PFSK-1 (cell line): ENCODE measurements around the gene GAS6.

Experiments used
- POLR2AphosphoS5 ChIP-seq: IDR thresholded peaks from 2 replicates; pipeline ENCODE4 v1.6.1; 2012; ENCODE audit warnings: low read depth, mild to moderate bottlenecking, control low read depth, low read length, moderate library complexity
- TAF1 ChIP-seq: IDR thresholded peaks from 2 replicates; pipeline ENCODE4 v1.6.1; 2012; ENCODE audit warnings: low read length, control low read depth, borderline replicate concordance; ENCODE audit not compliant: insufficient read depth
- TF ChIP-seq, protein P1 (sequence below), 2 experiments: IDR thresholded peaks; 2 replicates each; pipeline versions ENCODE4 v1.6.1 to v1.8.0; 2011 to 2012; ENCODE audit warnings: low read depth in 2 of 2, low read length in 2 of 2, control low read depth in 1 of 2, inconsistent platforms in 1 of 2, mild to moderate bottlenecking in 1 of 2, moderate library complexity in 1 of 2; ENCODE audit not compliant: insufficient read depth in 1 of 2

DNA sequence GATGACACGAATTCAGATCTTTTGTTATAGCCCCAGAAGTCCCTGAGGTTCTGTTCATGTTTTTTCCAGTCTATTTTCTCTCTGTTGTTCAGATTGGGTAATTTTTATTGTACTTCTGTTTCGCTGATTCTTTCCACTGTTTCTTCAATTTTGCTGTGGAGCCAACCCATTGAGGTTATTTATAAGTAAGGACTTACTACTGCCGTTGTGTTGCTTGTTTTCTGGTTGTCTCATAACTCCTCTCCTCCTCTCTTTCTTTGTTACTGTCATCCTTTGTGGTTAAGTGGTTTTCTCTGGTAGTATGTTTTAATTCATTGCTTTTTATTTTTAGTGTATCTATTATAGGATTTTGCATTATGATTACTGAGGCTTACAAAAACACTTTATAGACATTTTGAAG, 48.7 kb upstream of the GAS6 start:
- TF ChIP-seq, protein P1, sequence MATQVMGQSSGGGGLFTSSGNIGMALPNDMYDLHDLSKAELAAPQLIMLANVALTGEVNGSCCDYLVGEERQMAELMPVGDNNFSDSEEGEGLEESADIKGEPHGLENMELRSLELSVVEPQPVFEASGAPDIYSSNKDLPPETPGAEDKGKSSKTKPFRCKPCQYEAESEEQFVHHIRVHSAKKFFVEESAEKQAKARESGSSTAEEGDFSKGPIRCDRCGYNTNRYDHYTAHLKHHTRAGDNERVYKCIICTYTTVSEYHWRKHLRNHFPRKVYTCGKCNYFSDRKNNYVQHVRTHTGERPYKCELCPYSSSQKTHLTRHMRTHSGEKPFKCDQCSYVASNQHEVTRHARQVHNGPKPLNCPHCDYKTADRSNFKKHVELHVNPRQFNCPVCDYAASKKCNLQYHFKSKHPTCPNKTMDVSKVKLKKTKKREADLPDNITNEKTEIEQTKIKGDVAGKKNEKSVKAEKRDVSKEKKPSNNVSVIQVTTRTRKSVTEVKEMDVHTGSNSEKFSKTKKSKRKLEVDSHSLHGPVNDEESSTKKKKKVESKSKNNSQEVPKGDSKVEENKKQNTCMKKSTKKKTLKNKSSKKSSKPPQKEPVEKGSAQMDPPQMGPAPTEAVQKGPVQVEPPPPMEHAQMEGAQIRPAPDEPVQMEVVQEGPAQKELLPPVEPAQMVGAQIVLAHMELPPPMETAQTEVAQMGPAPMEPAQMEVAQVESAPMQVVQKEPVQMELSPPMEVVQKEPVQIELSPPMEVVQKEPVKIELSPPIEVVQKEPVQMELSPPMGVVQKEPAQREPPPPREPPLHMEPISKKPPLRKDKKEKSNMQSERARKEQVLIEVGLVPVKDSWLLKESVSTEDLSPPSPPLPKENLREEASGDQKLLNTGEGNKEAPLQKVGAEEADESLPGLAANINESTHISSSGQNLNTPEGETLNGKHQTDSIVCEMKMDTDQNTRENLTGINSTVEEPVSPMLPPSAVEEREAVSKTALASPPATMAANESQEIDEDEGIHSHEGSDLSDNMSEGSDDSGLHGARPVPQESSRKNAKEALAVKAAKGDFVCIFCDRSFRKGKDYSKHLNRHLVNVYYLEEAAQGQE (IDR thresholded peaks at IDR 0.05; ENCODE audit: insufficient read depth in 1 of 2, low read depth in 2 of 2, low read length in 2 of 2): no peak
- TF ChIP-seq POLR2AphosphoS5 (no peak), TAF1 (no peak)
